Endothelial cell of umbilical vein (primary cell): ENCODE results near the gene TMEM167B.

ENCODE experiments used
- FOS ChIP-seq: IDR thresholded peaks from 2 replicates; pipeline ENCODE4 v1.6.1; 2011; ENCODE audit warnings: mild to moderate bottlenecking, low read length, moderate library complexity, borderline replicate concordance; ENCODE audit not compliant: insufficient read depth
- JUN ChIP-seq: IDR thresholded peaks from 2 replicates; pipeline ENCODE4 v1.6.1; 2011; ENCODE audit warnings: borderline replicate concordance, low read depth; ENCODE audit not compliant: insufficient read length, insufficient read depth
- TF ChIP-seq, protein P1 (sequence below), 2 donors: IDR thresholded peaks; 1 replicate in 1 of 2; 2 replicates in 1 of 2; pipeline ENCODE4 v1.5.1; 2011; ENCODE audit warnings: low read length in 2 of 2, mild to moderate bottlenecking in 2 of 2, moderate library complexity in 2 of 2, control low read depth in 1 of 2, inconsistent platforms in 1 of 2, low read depth in 1 of 2; ENCODE audit not compliant: insufficient read depth in 1 of 2; ENCODE audit errors: extremely low read depth in 1 of 2
- TF ChIP-seq, protein P2 (sequence below): IDR thresholded peaks from 2 replicates; pipeline ENCODE4 v1.6.1; 2011; ENCODE audit not compliant: insufficient read depth, insufficient read length

DNA sequence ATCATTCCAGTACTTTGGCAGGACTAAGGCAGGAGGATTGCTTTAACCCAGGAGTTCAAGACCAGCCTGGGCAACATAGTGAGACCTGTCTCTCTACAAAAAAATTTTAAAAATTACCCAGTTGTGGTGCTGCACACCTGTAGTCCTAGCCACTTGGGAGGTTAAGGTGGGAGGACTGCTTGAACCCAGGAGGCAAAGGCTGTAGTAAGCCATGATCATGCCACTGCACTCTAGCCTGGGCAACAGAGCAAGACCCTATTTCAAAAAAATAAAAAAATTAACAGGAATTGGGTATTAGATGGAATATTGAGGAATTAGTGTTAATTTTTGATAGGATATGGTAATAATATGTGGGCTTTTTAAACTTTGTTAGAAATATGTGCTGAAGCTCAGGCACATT, 31.5 kb upstream of the TMEM167B start:
- TF ChIP-seq FOS, result no peak
- TF ChIP-seq, protein P1, sequence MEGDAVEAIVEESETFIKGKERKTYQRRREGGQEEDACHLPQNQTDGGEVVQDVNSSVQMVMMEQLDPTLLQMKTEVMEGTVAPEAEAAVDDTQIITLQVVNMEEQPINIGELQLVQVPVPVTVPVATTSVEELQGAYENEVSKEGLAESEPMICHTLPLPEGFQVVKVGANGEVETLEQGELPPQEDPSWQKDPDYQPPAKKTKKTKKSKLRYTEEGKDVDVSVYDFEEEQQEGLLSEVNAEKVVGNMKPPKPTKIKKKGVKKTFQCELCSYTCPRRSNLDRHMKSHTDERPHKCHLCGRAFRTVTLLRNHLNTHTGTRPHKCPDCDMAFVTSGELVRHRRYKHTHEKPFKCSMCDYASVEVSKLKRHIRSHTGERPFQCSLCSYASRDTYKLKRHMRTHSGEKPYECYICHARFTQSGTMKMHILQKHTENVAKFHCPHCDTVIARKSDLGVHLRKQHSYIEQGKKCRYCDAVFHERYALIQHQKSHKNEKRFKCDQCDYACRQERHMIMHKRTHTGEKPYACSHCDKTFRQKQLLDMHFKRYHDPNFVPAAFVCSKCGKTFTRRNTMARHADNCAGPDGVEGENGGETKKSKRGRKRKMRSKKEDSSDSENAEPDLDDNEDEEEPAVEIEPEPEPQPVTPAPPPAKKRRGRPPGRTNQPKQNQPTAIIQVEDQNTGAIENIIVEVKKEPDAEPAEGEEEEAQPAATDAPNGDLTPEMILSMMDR (IDR thresholded peaks at IDR 0.05; ENCODE audit: extremely low read depth in 1 of 2, insufficient read depth in 1 of 2, low read depth in 1 of 2, low read length in 2 of 2), result no peak
- TF ChIP-seq JUN, result no peak
- TF ChIP-seq, protein P2, sequence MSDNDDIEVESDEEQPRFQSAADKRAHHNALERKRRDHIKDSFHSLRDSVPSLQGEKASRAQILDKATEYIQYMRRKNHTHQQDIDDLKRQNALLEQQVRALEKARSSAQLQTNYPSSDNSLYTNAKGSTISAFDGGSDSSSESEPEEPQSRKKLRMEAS, result no peak
